ENCODE measurements around the gene LRCH1. TPM values are rescaled to one million over a fixed set of nuclear protein-coding genes. Genes with fewer than 3 reads are reported as not detected.

LRCH1 gene
- total and polyA plus RNA-seq, 2 of the 13 experiments (the other 11 are each of a cell fraction or from before 2014, with no cell fraction given): 4.1 to 12.6 TPM

DNA sequence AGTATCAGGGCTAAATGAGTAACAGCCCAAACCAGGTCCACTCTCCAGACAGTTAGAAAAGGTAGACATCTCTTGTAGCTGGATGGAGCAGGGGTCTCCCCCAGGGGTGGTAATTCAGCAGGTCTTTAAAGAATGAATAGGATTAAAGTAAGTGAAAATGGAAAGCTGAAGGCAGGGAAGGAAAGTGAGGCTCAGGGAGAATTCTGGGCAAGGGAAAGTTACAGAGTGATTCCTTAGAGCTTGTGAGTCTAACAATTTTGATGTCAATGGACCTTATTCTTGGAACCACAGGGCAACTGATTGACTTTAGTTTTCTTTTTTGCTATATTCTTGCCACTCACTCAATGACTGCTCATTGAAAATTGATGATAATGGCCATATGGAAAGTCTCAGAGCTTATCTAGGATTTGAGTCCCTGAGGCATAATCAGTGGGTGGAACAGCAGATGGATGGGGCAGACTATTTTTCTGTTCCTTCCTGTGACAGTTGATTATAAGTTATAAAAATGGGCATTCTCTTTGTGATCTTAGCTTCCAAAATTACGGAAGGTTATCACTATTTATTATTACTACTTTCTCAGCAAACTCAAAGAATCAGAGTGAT is 76.9 kb downstream of the LRCH1 start:
- H2AFZ ChIP-seq (ENCODE audit: low read length): no peak overlapping the region
- POLR2A ChIA-PET: no interaction called here
- H3K9me3 ChIP-seq (ENCODE audit: low read length): no peaks in the 10 kb centered on the region
- DNase-seq (ENCODE audit: low spot score) (no peak), ATAC-seq (no peak), FAIRE-seq (no peak)
- 96% methylated on average over 1 of the region's 1 CpG for WGBS (ENCODE audit: low lambda C conversion rate)
- CTCF ChIA-PET (ENCODE audit: low intra/inter-chr PET ratio, low total read pairs): no interaction called here
- H3K79me2 ChIP-seq (ENCODE audit: insufficient read depth, low read length): peaks cover 55% of the 10 kb centered on the region
- H4K20me1 ChIP-seq (ENCODE audit: insufficient read depth, low read length): no peaks in the 10 kb centered on the region
- H3K27ac ChIP-seq (ENCODE audit: extremely low read length, insufficient read depth, low read length): no peak overlapping the region
- intact Hi-C loops (cut with micrococcal nuclease; ENCODE audit: unreplicated experiment) (no loop called here), in situ Hi-C loops (cut with HindIII; ENCODE audit: extremely low pct_ligation_motif_present, low pct_unique_long_range_greater_than_20kb) (no loop called here)
- no TSS peak for BruUV-seq (replicated peaks)
- no peaks in the 10 kb centered on the region for H3K27me3 ChIP-seq (ENCODE audit: control insufficient read depth in 1 of 2, insufficient read depth in 2 of 2, low read length in 2 of 2)
- H3K36me3 ChIP-seq (replicated peaks in 1 of 2; ENCODE audit: control insufficient read depth in 1 of 2, insufficient read depth in 2 of 2, low read length in 2 of 2): no peaks in the 10 kb centered on the region; a peak in 1 of 5 replicates
- no peak overlapping the region for H3K4me2 ChIP-seq (ENCODE audit: low read depth, low read length)
- peaks cover 32% of the 10 kb centered on the region for H3K4me1 ChIP-seq (ENCODE audit: insufficient read depth, low read length)
- no peak overlapping the region for H3K9ac ChIP-seq (ENCODE audit: insufficient read depth, low read depth, low read length)
- no peak overlapping the region for H3K4me3 ChIP-seq (replicated peaks in 1 of 3; ENCODE audit: insufficient read depth in 1 of 3, low read depth in 2 of 3, low read length in 3 of 3)
- TF ChIP-seq SNAPC5 (CRISPR knock-in tag; IDR thresholded peaks at IDR 0.05; ENCODE audit: borderline replicate concordance): no peak
- TF ChIP-seq HNRNPH1 (optimal IDR thresholded peaks at IDR 0.05; ENCODE audit: low read depth, low read length): no peak
- TF ChIP-seq ZSCAN30 (CRISPR knock-in tag; IDR thresholded peaks at IDR 0.05): no peak
- TF ChIP-seq, protein P1, sequence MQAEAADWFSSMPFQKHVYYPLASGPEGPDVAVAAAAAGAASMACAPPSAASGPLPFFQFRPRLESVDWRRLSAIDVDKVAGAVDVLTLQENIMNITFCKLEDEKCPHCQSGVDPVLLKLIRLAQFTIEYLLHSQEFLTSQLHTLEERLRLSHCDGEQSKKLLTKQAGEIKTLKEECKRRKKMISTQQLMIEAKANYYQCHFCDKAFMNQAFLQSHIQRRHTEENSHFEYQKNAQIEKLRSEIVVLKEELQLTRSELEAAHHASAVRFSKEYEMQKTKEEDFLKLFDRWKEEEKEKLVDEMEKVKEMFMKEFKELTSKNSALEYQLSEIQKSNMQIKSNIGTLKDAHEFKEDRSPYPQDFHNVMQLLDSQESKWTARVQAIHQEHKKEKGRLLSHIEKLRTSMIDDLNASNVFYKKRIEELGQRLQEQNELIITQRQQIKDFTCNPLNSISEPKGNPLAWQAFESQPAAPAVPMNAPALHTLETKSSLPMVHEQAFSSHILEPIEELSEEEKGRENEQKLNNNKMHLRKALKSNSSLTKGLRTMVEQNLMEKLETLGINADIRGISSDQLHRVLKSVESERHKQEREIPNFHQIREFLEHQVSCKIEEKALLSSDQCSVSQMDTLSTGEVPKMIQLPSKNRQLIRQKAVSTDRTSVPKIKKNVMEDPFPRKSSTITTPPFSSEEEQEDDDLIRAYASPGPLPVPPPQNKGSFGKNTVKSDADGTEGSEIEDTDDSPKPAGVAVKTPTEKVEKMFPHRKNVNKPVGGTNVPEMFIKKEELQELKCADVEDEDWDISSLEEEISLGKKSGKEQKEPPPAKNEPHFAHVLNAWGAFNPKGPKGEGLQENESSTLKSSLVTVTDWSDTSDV (CRISPR knock-in tag; IDR thresholded peaks at IDR 0.05): no peak
- TF ChIP-seq ZFP82 (CRISPR knock-in tag; IDR thresholded peaks at IDR 0.05; ENCODE audit: borderline replicate concordance): no peak
- no peak for TF ChIP-seq ZNF337 (CRISPR knock-in tag; IDR thresholded peaks at IDR 0.05; ENCODE audit: borderline replicate concordance, low read depth)
- TF ChIP-seq ZFP36 (IDR thresholded peaks at IDR 0.05; ENCODE audit: borderline replicate concordance, low read depth, low read length, partially characterized antibody): no peak
- TF ChIP-seq GTF2F1 (IDR thresholded peaks at IDR 0.05; ENCODE audit: low read length): no peak
- TF ChIP-seq ZNF335 (CRISPR knock-in tag; IDR thresholded peaks at IDR 0.05): no peak
- TF ChIP-seq MTA3 (CRISPR knock-in tag; IDR thresholded peaks at IDR 0.05): no peak
- TF ChIP-seq PATZ1 (CRISPR knock-in tag; IDR thresholded peaks at IDR 0.05): no peak
- no peak for TF ChIP-seq ZMYM4 (CRISPR knock-in tag; IDR thresholded peaks at IDR 0.05)
- TF ChIP-seq, protein P2, sequence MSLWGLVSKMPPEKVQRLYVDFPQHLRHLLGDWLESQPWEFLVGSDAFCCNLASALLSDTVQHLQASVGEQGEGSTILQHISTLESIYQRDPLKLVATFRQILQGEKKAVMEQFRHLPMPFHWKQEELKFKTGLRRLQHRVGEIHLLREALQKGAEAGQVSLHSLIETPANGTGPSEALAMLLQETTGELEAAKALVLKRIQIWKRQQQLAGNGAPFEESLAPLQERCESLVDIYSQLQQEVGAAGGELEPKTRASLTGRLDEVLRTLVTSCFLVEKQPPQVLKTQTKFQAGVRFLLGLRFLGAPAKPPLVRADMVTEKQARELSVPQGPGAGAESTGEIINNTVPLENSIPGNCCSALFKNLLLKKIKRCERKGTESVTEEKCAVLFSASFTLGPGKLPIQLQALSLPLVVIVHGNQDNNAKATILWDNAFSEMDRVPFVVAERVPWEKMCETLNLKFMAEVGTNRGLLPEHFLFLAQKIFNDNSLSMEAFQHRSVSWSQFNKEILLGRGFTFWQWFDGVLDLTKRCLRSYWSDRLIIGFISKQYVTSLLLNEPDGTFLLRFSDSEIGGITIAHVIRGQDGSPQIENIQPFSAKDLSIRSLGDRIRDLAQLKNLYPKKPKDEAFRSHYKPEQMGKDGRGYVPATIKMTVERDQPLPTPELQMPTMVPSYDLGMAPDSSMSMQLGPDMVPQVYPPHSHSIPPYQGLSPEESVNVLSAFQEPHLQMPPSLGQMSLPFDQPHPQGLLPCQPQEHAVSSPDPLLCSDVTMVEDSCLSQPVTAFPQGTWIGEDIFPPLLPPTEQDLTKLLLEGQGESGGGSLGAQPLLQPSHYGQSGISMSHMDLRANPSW (CRISPR knock-in tag; IDR thresholded peaks at IDR 0.05; ENCODE audit: borderline replicate concordance): no peak
- no peak for TF ChIP-seq SMYD3 (CRISPR knock-in tag; IDR thresholded peaks at IDR 0.05)
- no peak for TF ChIP-seq ZFP37 (CRISPR knock-in tag; IDR thresholded peaks at IDR 0.05; ENCODE audit: borderline replicate concordance)
- no peak for TF ChIP-seq ZNF761 (CRISPR knock-in tag; conservative IDR thresholded peaks at IDR 0.05)
- TF ChIP-seq ZNF780A (CRISPR knock-in tag; IDR thresholded peaks at IDR 0.05): no peak
- no peak for TF ChIP-seq SP4 (CRISPR knock-in tag; IDR thresholded peaks at IDR 0.05)

All from HepG2 (cell line).